GM23338 (cell line): ENCODE results near the gene MXRA8. TPM values are rescaled to one million over a fixed set of nuclear protein-coding genes. Genes with fewer than 3 reads are reported as not detected.

Experiments used
- CREB1 ChIP-seq: fragments of 250-450 bp; sonication (Bioruptor Pico); IDR thresholded peaks from 2 replicates; pipeline ENCODE4 v1.5.0; 2020; ENCODE audit warnings: low read depth, mild to moderate bottlenecking, moderate library complexity
- CTCF ChIP-seq, 2 experiments: fragments of 200-600 bp in 1 of 2; sonication (generic) in 1 of 2; conservative IDR thresholded peaks; 2 replicates each; pipeline versions ENCODE4 v1.5.1 to v1.6.1; 2016 to 2017; ENCODE audit warnings: antibody characterized with exemption in 2 of 2, low read depth in 2 of 2, mild to moderate bottlenecking in 2 of 2, moderate library complexity in 1 of 2
- EZH2 ChIP-seq: fragments of 200-600 bp; sonication (generic); IDR thresholded peaks from one replicate; pipeline ENCODE4 v1.8.0; 2017; ENCODE audit warnings: antibody characterized with exemption, mild to moderate bottlenecking, low read depth; ENCODE audit not compliant: unreplicated experiment
- EZH2phosphoT487 ChIP-seq: fragments of 200-600 bp; sonication (generic); IDR thresholded peaks from one replicate; pipeline ENCODE4 v1.8.1; 2018; ENCODE audit warnings: antibody characterized with exemption; ENCODE audit not compliant: unreplicated experiment
- JUNB ChIP-seq: IDR thresholded peaks from one replicate; pipeline ENCODE4 v1.6.1; 2016; ENCODE audit warnings: antibody characterized with exemption; ENCODE audit not compliant: unreplicated experiment
- ZNF114 ChIP-seq: fragments of 250-450 bp; sonication (Bioruptor Pico); IDR thresholded peaks from 2 replicates; pipeline ENCODE4 v1.5.0; 2020; ENCODE audit warnings: mild to moderate bottlenecking, moderate library complexity
- ZNF331 ChIP-seq: fragments of 250-450 bp; sonication (Bioruptor Pico); IDR thresholded peaks from 2 replicates; pipeline ENCODE4 v1.5.0; 2020; ENCODE audit warnings: low read depth, mild to moderate bottlenecking, moderate library complexity
- polyA plus RNA-seq: library from polyadenylated mRNA; unstranded; fragments of >200 nt; fragmentation: Nextera tagmentation; extraction: Ambion mirVana; gene quantifications from 2 replicates; pipeline ENCODE4 v1.2.1, GENCODE V29; 2016
- total RNA-seq: library from RNA; depleted of rRNA; stranded (reverse); fragments of >200 nt; shearing (Covaris generic); gene quantifications from 2 replicates; pipeline ENCODE4 v1.2.3, GENCODE V29; 2014
- TF ChIP-seq, protein P1 (sequence below): fragments of 250-450 bp; sonication (Bioruptor Pico); IDR thresholded peaks from 2 replicates; pipeline ENCODE4 v1.5.0; 2020; ENCODE audit warnings: mild to moderate bottlenecking, moderate library complexity

Gene MXRA8
- total and polyA plus RNA-seq, 2 experiments from 2014 or later = 9.1 to 17.2 TPM

GRCh38 chr1:1406821-1407635 lies 48.7 kb upstream of the MXRA8 start, which contains the start of gene MRPL20 (continued):
- TF ChIP-seq, protein P1, sequence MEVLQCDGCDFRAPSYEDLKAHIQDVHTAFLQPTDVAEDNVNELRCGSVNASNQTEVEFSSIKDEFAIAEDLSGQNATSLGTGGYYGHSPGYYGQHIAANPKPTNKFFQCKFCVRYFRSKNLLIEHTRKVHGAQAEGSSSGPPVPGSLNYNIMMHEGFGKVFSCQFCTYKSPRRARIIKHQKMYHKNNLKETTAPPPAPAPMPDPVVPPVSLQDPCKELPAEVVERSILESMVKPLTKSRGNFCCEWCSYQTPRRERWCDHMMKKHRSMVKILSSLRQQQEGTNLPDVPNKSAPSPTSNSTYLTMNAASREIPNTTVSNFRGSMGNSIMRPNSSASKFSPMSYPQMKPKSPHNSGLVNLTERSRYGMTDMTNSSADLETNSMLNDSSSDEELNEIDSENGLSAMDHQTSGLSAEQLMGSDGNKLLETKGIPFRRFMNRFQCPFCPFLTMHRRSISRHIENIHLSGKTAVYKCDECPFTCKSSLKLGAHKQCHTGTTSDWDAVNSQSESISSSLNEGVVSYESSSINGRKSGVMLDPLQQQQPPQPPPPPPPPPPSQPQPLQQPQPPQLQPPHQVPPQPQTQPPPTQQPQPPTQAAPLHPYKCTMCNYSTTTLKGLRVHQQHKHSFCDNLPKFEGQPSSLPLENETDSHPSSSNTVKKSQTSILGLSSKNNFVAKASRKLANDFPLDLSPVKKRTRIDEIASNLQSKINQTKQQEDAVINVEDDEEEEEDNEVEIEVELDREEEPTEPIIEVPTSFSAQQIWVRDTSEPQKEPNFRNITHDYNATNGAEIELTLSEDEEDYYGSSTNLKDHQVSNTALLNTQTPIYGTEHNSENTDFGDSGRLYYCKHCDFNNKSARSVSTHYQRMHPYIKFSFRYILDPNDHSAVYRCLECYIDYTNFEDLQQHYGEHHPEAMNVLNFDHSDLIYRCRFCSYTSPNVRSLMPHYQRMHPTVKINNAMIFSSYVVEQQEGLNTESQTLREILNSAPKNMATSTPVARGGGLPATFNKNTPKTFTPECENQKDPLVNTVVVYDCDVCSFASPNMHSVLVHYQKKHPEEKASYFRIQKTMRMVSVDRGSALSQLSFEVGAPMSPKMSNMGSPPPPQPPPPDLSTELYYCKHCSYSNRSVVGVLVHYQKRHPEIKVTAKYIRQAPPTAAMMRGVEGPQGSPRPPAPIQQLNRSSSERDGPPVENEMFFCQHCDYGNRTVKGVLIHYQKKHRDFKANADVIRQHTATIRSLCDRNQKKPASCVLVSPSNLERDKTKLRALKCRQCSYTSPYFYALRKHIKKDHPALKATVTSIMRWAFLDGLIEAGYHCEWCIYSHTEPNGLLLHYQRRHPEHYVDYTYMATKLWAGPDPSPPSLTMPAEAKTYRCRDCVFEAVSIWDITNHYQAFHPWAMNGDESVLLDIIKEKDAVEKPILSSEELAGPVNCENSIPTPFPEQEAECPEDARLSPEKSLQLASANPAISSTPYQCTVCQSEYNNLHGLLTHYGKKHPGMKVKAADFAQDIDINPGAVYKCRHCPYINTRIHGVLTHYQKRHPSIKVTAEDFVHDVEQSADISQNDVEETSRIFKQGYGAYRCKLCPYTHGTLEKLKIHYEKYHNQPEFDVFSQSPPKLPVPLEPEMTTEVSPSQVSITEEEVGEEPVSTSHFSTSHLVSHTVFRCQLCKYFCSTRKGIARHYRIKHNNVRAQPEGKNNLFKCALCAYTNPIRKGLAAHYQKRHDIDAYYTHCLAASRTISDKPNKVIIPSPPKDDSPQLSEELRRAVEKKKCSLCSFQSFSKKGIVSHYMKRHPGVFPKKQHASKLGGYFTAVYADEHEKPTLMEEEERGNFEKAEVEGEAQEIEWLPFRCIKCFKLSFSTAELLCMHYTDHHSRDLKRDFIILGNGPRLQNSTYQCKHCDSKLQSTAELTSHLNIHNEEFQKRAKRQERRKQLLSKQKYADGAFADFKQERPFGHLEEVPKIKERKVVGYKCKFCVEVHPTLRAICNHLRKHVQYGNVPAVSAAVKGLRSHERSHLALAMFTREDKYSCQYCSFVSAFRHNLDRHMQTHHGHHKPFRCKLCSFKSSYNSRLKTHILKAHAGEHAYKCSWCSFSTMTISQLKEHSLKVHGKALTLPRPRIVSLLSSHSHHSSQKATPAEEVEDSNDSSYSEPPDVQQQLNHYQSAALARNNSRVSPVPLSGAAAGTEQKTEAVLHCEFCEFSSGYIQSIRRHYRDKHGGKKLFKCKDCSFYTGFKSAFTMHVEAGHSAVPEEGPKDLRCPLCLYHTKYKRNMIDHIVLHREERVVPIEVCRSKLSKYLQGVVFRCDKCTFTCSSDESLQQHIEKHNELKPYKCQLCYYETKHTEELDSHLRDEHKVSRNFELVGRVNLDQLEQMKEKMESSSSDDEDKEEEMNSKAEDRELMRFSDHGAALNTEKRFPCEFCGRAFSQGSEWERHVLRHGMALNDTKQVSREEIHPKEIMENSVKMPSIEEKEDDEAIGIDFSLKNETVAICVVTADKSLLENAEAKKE (CRISPR knock-in tag) = no peak
- TF ChIP-seq EZH2 (no peak), CTCF (conservative IDR thresholded peaks at IDR 0.05; ENCODE audit: low read depth in 2 of 2) (no peak), CREB1 (CRISPR knock-in tag) (0 out of 2 replicates have a peak, but pooled peaks have one; percentile 54), ZNF331 (CRISPR knock-in tag) (no peak), EZH2phosphoT487 (no peak), JUNB (no peak), ZNF114 (CRISPR knock-in tag) (no peak)
